Endodermal cell (in vitro differentiated cells): Measurements from ENCODE around the gene GAB3. TPM values are rescaled to one million over a fixed set of nuclear protein-coding genes. Genes with fewer than 3 reads are reported as not detected.
"Not testable (repeated sequence)": the region's sequence is repeated elsewhere in the genome, so short reads cannot be mapped to it uniquely, and the experiment has no call there.

Source experiments
- DNase-seq: peaks from one replicate; pipeline ENCODE4 v3.0.0-alpha.2; 2017
- H3K27ac ChIP-seq: 2 replicates; pipeline ENCODE4 v1.5.1; 2013; ENCODE audit warnings: mild to moderate bottlenecking, low read depth, low read length, moderate library complexity
- H3K27me3 ChIP-seq: 2 replicates; pipeline ENCODE4 v1.6.1; 2013; ENCODE audit warnings: mild to moderate bottlenecking, low read length, moderate library complexity; ENCODE audit not compliant: insufficient read depth, control insufficient read depth, poor library complexity, severe bottlenecking
- H3K36me3 ChIP-seq: 2 replicates; pipeline ENCODE4 v1.7.0; 2013; ENCODE audit warnings: mild to moderate bottlenecking, low read length, moderate library complexity; ENCODE audit not compliant: control insufficient read depth, insufficient read depth
- H3K4me1 ChIP-seq: one replicate; pipeline ENCODE4 v1.7.0; 2013; ENCODE audit warnings: low read length; ENCODE audit not compliant: control insufficient read depth, insufficient read depth
- H3K4me3 ChIP-seq: 2 replicates; pipeline ENCODE4 v1.5.1; 2013; ENCODE audit warnings: mild to moderate bottlenecking, low read length, moderate library complexity
- H3K9ac ChIP-seq: 2 replicates; pipeline ENCODE4 v1.6.1; 2013; ENCODE audit warnings: mild to moderate bottlenecking, low read length, moderate library complexity; ENCODE audit not compliant: poor library complexity, severe bottlenecking; ENCODE audit errors: extremely low read depth
- H3K9me3 ChIP-seq: 2 replicates; pipeline ENCODE4 v1.6.1; 2013; ENCODE audit warnings: mild to moderate bottlenecking, low read length, moderate library complexity; ENCODE audit not compliant: control insufficient read depth
- H3K27ac Mint-ChIP-seq: 2 replicates; pipeline ENCODE4 v1.8.0; 2020; ENCODE audit warnings: mixed read lengths
- H3K27me3 Mint-ChIP-seq: 2 replicates; pipeline ENCODE4 v1.8.0; 2021; ENCODE audit warnings: mild to moderate bottlenecking, mixed read lengths; ENCODE audit not compliant: insufficient read depth
- H3K36me3 Mint-ChIP-seq: 2 replicates; pipeline ENCODE4 v1.8.0; 2020; ENCODE audit warnings: low read depth, mixed read lengths
- H3K4me1 Mint-ChIP-seq: 2 replicates; pipeline ENCODE4 v1.8.0; 2020; ENCODE audit warnings: mixed read lengths
- H3K4me3 Mint-ChIP-seq: 2 replicates; pipeline ENCODE4 v1.8.0; 2020; ENCODE audit warnings: mild to moderate bottlenecking, moderate library complexity, mixed read lengths
- H3K9me3 Mint-ChIP-seq: 2 replicates; pipeline ENCODE4 v1.8.0; 2020; ENCODE audit warnings: mild to moderate bottlenecking, mixed read lengths
- WGBS, 2 experiments: methylation state at CpG; one replicate each; pipeline versions ENCODE4 v1.1.5 to v1.1.7; 2013; ENCODE audit warnings: missing lambda C conversion rate in 2 of 2, mixed read lengths in 1 of 2; ENCODE audit not compliant: insufficient coverage in 1 of 2, insufficient read length in 1 of 2; 5-methylcytosine and 5-hydroxymethylcytosine counted together
- total RNA-seq, 2 donors: library from RNA; stranded (reverse); fragmentation: NEBNext Ultra II Directional in 1 of 2; extraction: Animal tissue kit (Norgen Biotek cat#: 25700) in 1 of 2; gene quantifications; 2 replicates in 1 of 2; 3 replicates in 1 of 2; pipeline ENCODE4 v1.2.1, GENCODE V29; 2021
- TF ChIP-seq, protein P1 (sequence below): fragments of 200-600 bp; sonication (generic); conservative IDR thresholded peaks from 2 replicates; pipeline ENCODE4 v1.5.0; 2021; ENCODE audit warnings: antibody characterized with exemption, mild to moderate bottlenecking

GAB3 gene
- total RNA-seq, 2 donors from 2014 or later = 0.13 to 0.55 TPM

DNA sequence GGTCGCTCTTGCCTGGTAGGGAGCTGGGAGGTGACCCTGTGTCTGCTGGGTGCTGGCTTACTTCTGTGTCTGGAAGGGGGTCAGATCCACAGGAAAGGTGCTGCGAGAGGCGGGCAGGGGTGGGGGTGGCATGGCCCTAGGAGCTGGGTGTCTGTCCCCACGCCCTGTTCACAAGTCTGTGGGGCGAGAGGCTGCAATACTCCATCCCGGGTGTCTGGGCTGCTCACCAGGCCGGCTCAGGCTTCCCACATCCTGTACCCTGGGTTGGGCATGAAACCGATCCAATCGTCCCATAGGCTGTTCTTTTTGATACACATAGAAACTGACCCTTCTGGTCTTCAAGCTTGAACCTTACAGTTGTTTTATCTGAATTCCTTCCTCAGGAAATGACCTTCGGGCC lies 96.5 kb downstream of the GAB3 start:
- no peak for DNase-seq
- H3K36me3 Mint-ChIP-seq = no peaks in the 10 kb centered on the region
- TF ChIP-seq, protein P1, sequence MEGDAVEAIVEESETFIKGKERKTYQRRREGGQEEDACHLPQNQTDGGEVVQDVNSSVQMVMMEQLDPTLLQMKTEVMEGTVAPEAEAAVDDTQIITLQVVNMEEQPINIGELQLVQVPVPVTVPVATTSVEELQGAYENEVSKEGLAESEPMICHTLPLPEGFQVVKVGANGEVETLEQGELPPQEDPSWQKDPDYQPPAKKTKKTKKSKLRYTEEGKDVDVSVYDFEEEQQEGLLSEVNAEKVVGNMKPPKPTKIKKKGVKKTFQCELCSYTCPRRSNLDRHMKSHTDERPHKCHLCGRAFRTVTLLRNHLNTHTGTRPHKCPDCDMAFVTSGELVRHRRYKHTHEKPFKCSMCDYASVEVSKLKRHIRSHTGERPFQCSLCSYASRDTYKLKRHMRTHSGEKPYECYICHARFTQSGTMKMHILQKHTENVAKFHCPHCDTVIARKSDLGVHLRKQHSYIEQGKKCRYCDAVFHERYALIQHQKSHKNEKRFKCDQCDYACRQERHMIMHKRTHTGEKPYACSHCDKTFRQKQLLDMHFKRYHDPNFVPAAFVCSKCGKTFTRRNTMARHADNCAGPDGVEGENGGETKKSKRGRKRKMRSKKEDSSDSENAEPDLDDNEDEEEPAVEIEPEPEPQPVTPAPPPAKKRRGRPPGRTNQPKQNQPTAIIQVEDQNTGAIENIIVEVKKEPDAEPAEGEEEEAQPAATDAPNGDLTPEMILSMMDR = no peak

DNA sequence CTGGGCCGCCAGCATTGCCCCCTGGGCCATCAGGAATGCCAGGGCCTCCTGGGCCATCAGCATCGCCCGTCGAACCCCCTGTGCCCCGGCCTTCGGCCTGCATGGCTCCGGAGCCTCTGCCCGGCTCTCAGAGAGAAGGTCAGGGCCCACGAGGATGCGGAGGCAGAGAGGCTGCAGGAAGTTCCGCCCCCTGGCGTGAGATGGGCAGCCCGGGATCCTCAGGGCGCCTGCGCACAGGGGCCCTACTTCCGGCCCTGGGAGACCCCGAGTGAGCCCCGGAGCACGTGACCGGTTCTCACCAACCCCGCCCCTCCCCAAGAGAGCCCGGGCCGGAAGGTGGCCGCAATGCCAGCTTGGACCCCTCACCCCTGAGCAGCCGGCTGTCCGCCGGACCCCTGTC lies 97.5 kb downstream of the GAB3 start, which contains the start of gene CTAG2:
Gene CTAG2, minus strand, starts transcription at position 167 of the 400 bp plus-strand sequence. Its CDS starts 64 bp downstream, at position 103.
- DNase-seq, H3K9me3 ChIP-seq, H3K27me3 Mint-ChIP-seq, H3K36me3 Mint-ChIP-seq, H3K4me1 Mint-ChIP-seq, H3K27ac Mint-ChIP-seq, H3K9ac ChIP-seq, H3K27me3 ChIP-seq, H3K4me1 ChIP-seq, H3K4me3 Mint-ChIP-seq, H3K4me3 ChIP-seq, H3K36me3 ChIP-seq, H3K27ac ChIP-seq: not testable (repeated sequence)
- H3K9me3 Mint-ChIP-seq = peaks cover 58% of the 10 kb centered on the region
- WGBS, 2 experiments = no CpG with 5 or more reads among the region's 27 CpGs

More for the DNA sequence above, 96.5 kb downstream of the GAB3 start:
- H3K36me3 ChIP-seq = no peaks in the 10 kb centered on the region
- H3K27me3 Mint-ChIP-seq = peaks cover 2% of the 10 kb centered on the region
- no peak overlapping the region for H3K4me3 Mint-ChIP-seq
- H3K27me3 ChIP-seq = no peaks in the 10 kb centered on the region
- no peaks in the 10 kb centered on the region for H3K9me3 ChIP-seq
- H3K27ac Mint-ChIP-seq = no peak overlapping the region
- no peak overlapping the region for H3K9ac ChIP-seq
- WGBS, 2 experiments = 95 to 100% methylated on average over 6 to 9 of the region's 10 CpGs
- peaks cover 62% of the 10 kb centered on the region for H3K9me3 Mint-ChIP-seq
- no peak overlapping the region for H3K4me3 ChIP-seq
- no peaks in the 10 kb centered on the region for H3K4me1 Mint-ChIP-seq
- H3K4me1 ChIP-seq = no peaks in the 10 kb centered on the region
- no peak overlapping the region for H3K27ac ChIP-seq

DNA sequence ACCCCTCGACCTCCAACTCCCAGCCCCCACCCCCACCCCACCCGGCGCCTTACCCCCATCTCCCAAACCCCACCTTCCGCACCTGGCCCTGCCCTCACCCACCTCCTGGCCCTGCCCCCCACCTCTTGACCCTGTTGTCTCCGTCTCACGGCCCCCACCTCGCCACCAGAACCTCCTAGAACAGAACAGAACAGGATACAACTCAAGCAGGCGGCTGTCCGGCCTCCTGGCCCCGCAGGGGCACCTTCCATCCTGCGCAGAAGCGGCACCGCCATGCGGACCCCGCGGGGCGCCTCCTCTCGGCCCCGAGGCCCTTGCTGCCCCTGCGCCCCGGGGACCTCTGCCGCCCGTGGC lies 97.9 kb downstream of the GAB3 start:
- peaks cover 56% of the 10 kb centered on the region for H3K9me3 Mint-ChIP-seq
- H3K4me3 ChIP-seq = no peak overlapping the region
- no peak overlapping the region for H3K27ac ChIP-seq
- TF ChIP-seq, protein P1 = no peak
- WGBS, 2 experiments = 94% methylated on average over 6 of the region's 23 CpGs; no CpG with 5 or more reads in 1 of the 2 experiments
- no peaks in the 10 kb centered on the region for H3K4me1 ChIP-seq
- no peaks in the 10 kb centered on the region for H3K4me1 Mint-ChIP-seq
- H3K27ac Mint-ChIP-seq = no peak overlapping the region
- DNase-seq = no peak
- H3K9me3 ChIP-seq = no peaks in the 10 kb centered on the region
- H3K27me3 ChIP-seq = no peaks in the 10 kb centered on the region
- peaks cover 2% of the 10 kb centered on the region for H3K27me3 Mint-ChIP-seq
- H3K4me3 Mint-ChIP-seq = no peak overlapping the region
- H3K36me3 ChIP-seq = no peaks in the 10 kb centered on the region
- H3K36me3 Mint-ChIP-seq = no peaks in the 10 kb centered on the region
- no peak overlapping the region for H3K9ac ChIP-seq
